Measurements from ENCODE around the gene CPN1. TPM values are rescaled to one million over a fixed set of nuclear protein-coding genes. Genes with fewer than 3 reads are reported as not detected.

CPN1 gene
- total RNA-seq, 1 donor from 2014 or later: not detected

GRCh38 chr10:99999319-100000108, 82.2 kb downstream of the CPN1 start:
- Mint-ChIP-seq H3K9me3 (ENCODE audit: low read depth) (no peaks in the 10 kb centered on the region), H3K4me1 (ENCODE audit: low read depth) (peaks cover 68% of the 10 kb centered on the region), H3K4me3 (ENCODE audit: unreplicated experiment) (no peak overlapping the region), H3K27me3 (ENCODE audit: low read depth) (no peaks in the 10 kb centered on the region), H3K27ac (ENCODE audit: unreplicated experiment) (peak overlapping the region; percentile 36), H3K36me3 (ENCODE audit: low read depth) (no peaks in the 10 kb centered on the region)
- TF ChIP-seq CTCF (IDR thresholded peaks at IDR 0.05): no peak
- DNase-seq (ENCODE audit: low spot score): no peak

- no peak overlapping the region for H3K4me3 Mint-ChIP-seq (ENCODE audit: unreplicated experiment)
- no peak overlapping the region for H3K27ac Mint-ChIP-seq (ENCODE audit: unreplicated experiment)
- no peaks in the 10 kb centered on the region for H3K36me3 Mint-ChIP-seq (ENCODE audit: low read depth)
- H3K9me3 Mint-ChIP-seq (ENCODE audit: low read depth): no peaks in the 10 kb centered on the region
- no peaks in the 10 kb centered on the region for H3K27me3 Mint-ChIP-seq (ENCODE audit: low read depth)
- H3K4me1 Mint-ChIP-seq (ENCODE audit: low read depth): peaks cover 71% of the 10 kb centered on the region
- no peak for DNase-seq (ENCODE audit: low spot score)
- no peak for TF ChIP-seq CTCF (IDR thresholded peaks at IDR 0.05)
Observed at GRCh38 chr10:99998889-99999288, 82.8 kb downstream of the CPN1 start.

- no peak for TF ChIP-seq CTCF (IDR thresholded peaks at IDR 0.05)
- Mint-ChIP-seq H3K27ac (ENCODE audit: unreplicated experiment) (peak overlapping the region; percentile 60), H3K27me3 (ENCODE audit: low read depth) (no peaks in the 10 kb centered on the region), H3K36me3 (ENCODE audit: low read depth) (no peaks in the 10 kb centered on the region), H3K4me3 (ENCODE audit: unreplicated experiment) (no peak overlapping the region), H3K4me1 (ENCODE audit: low read depth) (peaks cover 64% of the 10 kb centered on the region), H3K9me3 (ENCODE audit: low read depth) (no peaks in the 10 kb centered on the region)
- DNase-seq (ENCODE audit: low spot score): no peak
Observed at GRCh38 chr10:99996671-99997648, 84.7 kb downstream of the CPN1 start.

GRCh38 chr10:99995713-99996112, 86.0 kb downstream of the CPN1 start:
- no peaks in the 10 kb centered on the region for H3K27me3 Mint-ChIP-seq (ENCODE audit: low read depth)

More at GRCh38 chr10:99995713-99996112, 86.0 kb downstream of the CPN1 start:
- H3K9me3 Mint-ChIP-seq (ENCODE audit: low read depth): no peaks in the 10 kb centered on the region
- no peak overlapping the region for H3K27ac Mint-ChIP-seq (ENCODE audit: unreplicated experiment)
- TF ChIP-seq CTCF (IDR thresholded peaks at IDR 0.05): no peak
- DNase-seq (ENCODE audit: low spot score): no peak
- H3K36me3 Mint-ChIP-seq (ENCODE audit: low read depth): no peaks in the 10 kb centered on the region
- no peak overlapping the region for H3K4me3 Mint-ChIP-seq (ENCODE audit: unreplicated experiment)
- H3K4me1 Mint-ChIP-seq (ENCODE audit: low read depth): peaks cover 65% of the 10 kb centered on the region

Data from chondrocyte (in vitro differentiated cells).